BE2C (cell line): ENCODE results near the gene ATP1A4. TPM values are rescaled to one million over a fixed set of nuclear protein-coding genes. Genes with fewer than 3 reads are reported as not detected.

Source experiments
- DNase-seq: peaks from one replicate; pipeline ENCODE4 v3.0.0-alpha.2; 2020
- H3K27me3 ChIP-seq: fragments of 250-450 bp; sonication (Bioruptor Pico); 2 replicates; pipeline ENCODE4 v1.5.1; 2020; ENCODE audit warnings: mild to moderate bottlenecking
- H3K36me3 ChIP-seq: fragments of 250-450 bp; sonication (Bioruptor Pico); 2 replicates; pipeline ENCODE4 v1.5.1; 2020; ENCODE audit warnings: mild to moderate bottlenecking
- H3K4me1 ChIP-seq: fragments of 250-450 bp; sonication (Bioruptor Pico); 2 replicates; pipeline ENCODE4 v1.5.1; 2020
- H3K4me3 ChIP-seq: 2 replicates; pipeline ENCODE4 v1.5.1; 2011; ENCODE audit warnings: low read depth, low read length
- H3K9me3 ChIP-seq: fragments of 250-450 bp; sonication (Bioruptor Pico); 2 replicates; pipeline ENCODE4 v1.5.1; 2020
- polyA plus RNA-seq: library from polyadenylated mRNA; unstranded; fragments of >200 nt; gene quantifications from one replicate; pipeline ENCODE4 v1.2.1, GENCODE V29; 2012; ENCODE audit warnings: low read depth, missing spikeins; ENCODE audit not compliant: insufficient read length, insufficient read depth
- TF ChIP-seq, protein P1 (sequence below): IDR thresholded peaks from 2 replicates; pipeline ENCODE4 v1.5.1; 2012; ENCODE audit warnings: mild to moderate bottlenecking, low read depth, low read length

ATP1A4 gene
- 0.20 TPM for polyA plus RNA-seq

DNA sequence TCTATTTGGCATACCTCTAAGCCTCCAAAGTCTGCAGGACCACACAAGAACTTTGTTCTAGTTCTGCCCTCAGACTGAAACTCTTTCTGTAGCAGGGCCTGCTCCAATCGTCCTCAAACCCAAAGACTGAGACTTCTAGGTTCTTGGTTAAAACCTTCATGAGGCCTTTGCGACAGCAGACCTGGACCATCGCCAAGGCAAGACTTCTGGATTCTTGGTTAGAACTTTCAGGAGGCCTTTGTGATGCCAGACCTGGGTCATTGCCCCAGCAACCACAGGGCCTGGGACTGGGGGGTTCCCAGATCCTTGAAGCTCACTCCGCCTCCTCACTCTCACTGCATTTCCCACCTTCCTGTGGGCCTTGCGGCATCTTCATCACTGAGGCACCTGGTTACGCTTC lies at the start of gene ATP1A4:
TSS of gene ATP1A4 (plus strand) at position 301 of the 400 bp plus-strand sequence. CDS start 438 bp downstream, outside the sequence.
- no peaks in the 10 kb centered on the region for H3K36me3 ChIP-seq
- no peaks in the 10 kb centered on the region for H3K4me1 ChIP-seq
- no peaks in the 10 kb centered on the region for H3K9me3 ChIP-seq
- no peak for DNase-seq
- no peak within 1 kb of the TSS for H3K4me3 ChIP-seq
- peaks cover 9% of the 10 kb centered on the region for H3K27me3 ChIP-seq
- TF ChIP-seq, protein P1, sequence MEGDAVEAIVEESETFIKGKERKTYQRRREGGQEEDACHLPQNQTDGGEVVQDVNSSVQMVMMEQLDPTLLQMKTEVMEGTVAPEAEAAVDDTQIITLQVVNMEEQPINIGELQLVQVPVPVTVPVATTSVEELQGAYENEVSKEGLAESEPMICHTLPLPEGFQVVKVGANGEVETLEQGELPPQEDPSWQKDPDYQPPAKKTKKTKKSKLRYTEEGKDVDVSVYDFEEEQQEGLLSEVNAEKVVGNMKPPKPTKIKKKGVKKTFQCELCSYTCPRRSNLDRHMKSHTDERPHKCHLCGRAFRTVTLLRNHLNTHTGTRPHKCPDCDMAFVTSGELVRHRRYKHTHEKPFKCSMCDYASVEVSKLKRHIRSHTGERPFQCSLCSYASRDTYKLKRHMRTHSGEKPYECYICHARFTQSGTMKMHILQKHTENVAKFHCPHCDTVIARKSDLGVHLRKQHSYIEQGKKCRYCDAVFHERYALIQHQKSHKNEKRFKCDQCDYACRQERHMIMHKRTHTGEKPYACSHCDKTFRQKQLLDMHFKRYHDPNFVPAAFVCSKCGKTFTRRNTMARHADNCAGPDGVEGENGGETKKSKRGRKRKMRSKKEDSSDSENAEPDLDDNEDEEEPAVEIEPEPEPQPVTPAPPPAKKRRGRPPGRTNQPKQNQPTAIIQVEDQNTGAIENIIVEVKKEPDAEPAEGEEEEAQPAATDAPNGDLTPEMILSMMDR, result no peak

DNA sequence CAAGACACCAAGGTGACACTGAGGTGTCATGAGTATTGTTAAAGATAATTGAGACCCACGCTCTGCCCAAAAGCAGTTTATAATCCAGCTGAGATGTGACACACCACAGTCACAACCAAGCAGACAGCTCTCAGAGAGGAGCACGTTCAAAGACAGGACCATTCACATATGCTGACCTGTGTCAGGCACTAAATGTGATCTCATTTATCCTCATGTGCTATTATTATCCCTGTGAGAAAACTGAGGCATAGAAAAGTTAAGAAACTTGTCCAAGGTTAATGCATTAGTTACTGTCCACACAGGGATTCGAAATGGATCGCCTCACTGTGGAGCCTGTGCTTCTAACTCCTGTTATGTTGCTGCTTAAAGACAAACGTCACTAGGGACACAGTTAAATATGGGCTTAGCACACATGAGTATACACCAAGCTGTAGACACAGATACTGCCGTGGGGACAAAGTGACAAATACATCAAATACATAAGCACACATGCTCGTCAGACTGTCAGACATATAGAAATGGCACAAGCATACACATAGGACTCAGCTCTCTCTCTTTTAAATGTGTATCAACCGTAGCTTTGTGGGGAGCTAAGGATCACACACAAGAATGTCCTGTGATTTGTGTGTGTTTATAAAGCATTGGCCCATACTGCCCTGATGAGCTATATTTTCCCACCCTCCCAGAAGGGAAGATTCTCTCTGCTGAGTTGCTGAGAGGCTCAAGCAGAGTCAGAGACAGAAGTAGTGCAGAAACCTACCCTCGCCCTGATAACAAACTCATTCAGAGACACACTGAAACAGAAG lies 49.5 kb upstream of the ATP1A4 start:
- H3K9me3 ChIP-seq, result no peaks in the 10 kb centered on the region
- no peaks in the 10 kb centered on the region for H3K36me3 ChIP-seq
- peaks cover 4% of the 10 kb centered on the region for H3K4me1 ChIP-seq
- TF ChIP-seq, protein P1, result no peak
- no peak for DNase-seq
- no peak overlapping the region for H3K4me3 ChIP-seq
- no peaks in the 10 kb centered on the region for H3K27me3 ChIP-seq

DNA sequence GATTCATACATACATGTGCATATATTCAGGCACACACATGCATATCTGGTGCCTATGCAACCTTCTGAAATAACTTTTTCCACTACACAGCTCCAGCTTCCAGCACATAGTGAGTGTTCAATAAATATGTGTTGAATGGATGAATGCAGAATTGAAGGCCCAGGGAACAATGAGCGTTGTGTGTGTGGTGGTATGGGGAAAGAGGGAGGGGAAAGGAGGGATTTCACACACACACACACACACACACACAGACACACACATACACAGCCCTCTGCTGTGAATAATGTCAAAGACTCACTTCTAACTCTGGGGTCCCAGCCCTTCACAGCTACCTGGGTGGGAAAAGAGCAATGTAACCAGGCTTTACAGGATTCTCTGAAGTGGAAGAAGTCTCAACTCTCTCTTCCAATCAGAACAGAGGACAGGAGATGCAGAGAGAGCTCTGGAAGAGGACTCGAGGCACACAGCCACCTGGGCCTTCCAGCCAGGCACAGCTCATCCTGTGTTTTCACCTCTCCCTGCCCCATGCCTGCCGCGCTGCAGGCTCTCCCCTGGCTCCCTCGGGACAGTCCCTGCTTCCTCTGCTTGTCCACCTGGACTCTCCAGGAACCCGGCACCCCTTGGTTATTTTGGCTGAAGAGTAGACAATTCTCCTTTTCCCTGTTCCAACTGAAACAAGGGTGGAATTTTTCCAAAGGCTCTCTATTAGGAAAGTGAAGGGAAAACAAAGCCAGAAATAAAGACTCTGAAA lies 47.6 kb upstream of the ATP1A4 start:
- DNase-seq, result no peak
- TF ChIP-seq, protein P1, result no peak
- no peaks in the 10 kb centered on the region for H3K9me3 ChIP-seq
- H3K27me3 ChIP-seq, result no peaks in the 10 kb centered on the region
- H3K4me1 ChIP-seq, result peaks cover 4% of the 10 kb centered on the region
- no peaks in the 10 kb centered on the region for H3K36me3 ChIP-seq
- H3K4me3 ChIP-seq, result no peak overlapping the region

DNA sequence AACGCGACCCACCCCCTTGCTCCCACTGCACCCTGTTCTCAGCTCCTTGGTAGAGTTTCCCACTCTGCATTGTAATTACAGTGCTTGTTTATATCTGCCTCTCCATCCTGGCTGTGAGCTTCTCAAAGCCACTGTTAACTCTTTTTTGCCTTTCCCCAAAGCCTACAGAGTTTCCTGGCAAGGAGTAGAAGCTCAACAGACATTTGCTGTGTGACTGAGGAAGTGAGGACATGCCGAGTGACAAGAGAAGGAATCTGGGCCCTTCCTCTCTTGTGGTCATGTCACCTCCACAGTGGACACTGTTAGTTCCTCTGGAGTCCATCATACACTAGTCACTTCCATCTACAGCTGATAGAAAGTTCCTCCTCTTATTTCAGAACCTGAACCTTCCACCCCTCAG lies 46.9 kb upstream of the ATP1A4 start:
- Histone ChIP-seq H3K36me3 (no peaks in the 10 kb centered on the region), H3K4me1 (peaks cover 4% of the 10 kb centered on the region), H3K9me3 (no peaks in the 10 kb centered on the region), H3K4me3 (no peak overlapping the region), H3K27me3 (no peaks in the 10 kb centered on the region)
- TF ChIP-seq, protein P1, result no peak
- no peak for DNase-seq

DNA sequence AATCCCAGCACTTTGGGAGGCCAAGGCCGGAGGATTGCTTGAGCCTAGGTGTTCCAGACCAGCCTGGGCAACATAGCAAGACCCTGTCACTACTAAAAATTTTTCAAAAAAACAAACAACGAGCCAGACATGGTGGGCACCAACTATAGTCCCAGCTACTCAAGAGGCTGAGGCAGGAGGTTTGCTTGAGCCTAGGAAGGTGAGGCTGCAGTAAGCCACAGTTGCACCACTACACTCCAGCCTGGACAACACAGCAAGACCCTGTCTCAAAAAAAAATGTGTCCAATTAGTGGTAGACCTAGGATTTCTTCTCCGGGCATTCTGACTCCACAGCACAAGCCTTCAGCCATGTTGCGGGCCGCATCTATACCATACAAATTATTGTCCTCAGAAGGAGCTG lies 46.2 kb upstream of the ATP1A4 start:
- H3K4me1 ChIP-seq, result peaks cover 4% of the 10 kb centered on the region
- no peak for DNase-seq

More for the DNA sequence above, 46.2 kb upstream of the ATP1A4 start:
- Histone ChIP-seq H3K27me3 (no peaks in the 10 kb centered on the region), H3K9me3 (no peaks in the 10 kb centered on the region), H3K4me3 (no peak overlapping the region), H3K36me3 (no peaks in the 10 kb centered on the region)
- TF ChIP-seq, protein P1, result no peak
